Measurements from ENCODE around the gene CTR9. TPM values are rescaled to one million over a fixed set of nuclear protein-coding genes. Genes with fewer than 3 reads are reported as not detected.

Gene CTR9
- total and polyA plus RNA-seq, 2 of the 13 experiments (the other 11 are each of a cell fraction or from before 2014, with no cell fraction given): 6.6 to 22.1 TPM

DNA sequence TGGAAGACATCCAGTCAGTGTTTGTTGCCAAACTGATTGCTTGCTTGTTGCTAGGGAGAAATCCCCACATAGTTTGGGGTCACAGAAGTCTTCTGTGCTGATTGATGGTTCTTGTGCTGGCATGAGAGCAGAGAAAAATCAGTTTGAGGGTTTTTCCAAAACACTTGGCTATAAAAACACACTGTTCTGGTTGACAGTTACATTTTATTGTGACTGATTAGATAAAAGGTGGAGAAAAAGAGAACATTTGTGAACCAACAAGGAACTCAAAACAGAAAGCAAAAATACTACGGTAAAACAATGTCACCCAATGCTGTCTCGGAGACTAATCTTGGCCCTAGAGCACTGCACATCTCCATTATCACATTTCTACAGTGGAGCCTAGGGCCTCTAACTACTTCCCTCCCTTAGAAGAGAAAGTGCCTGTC, 72.1 kb downstream of the CTR9 start:
- no peak overlapping the region for H3K4me2 ChIP-seq (ENCODE audit: low read depth, low read length)

GRCh38 chr11:10824888-10825287, 73.8 kb downstream of the CTR9 start:
- H4K20me1 ChIP-seq (ENCODE audit: insufficient read depth, low read length): no peaks in the 10 kb centered on the region
- H3K9me3 ChIP-seq (ENCODE audit: low read length): no peaks in the 10 kb centered on the region
- CTCF ChIA-PET (ENCODE audit: low intra/inter-chr PET ratio, low total read pairs): no interaction called here
- H3K9ac ChIP-seq (ENCODE audit: insufficient read depth, low read depth, low read length): no peak overlapping the region
- no peak for DNase-seq (ENCODE audit: low spot score)
- H3K4me1 ChIP-seq (ENCODE audit: insufficient read depth, low read length): no peaks in the 10 kb centered on the region
- intact Hi-C loops (cut with micrococcal nuclease; ENCODE audit: unreplicated experiment) (no loop called here), in situ Hi-C loops (cut with HindIII; ENCODE audit: extremely low pct_ligation_motif_present, low pct_unique_long_range_greater_than_20kb) (no loop called here)
- no peak overlapping the region for H3K27ac ChIP-seq (ENCODE audit: extremely low read length, insufficient read depth, low read length)
- POLR2A ChIA-PET: no interaction called here
- no peak overlapping the region for H3K4me3 ChIP-seq (replicated peaks in 1 of 3; ENCODE audit: insufficient read depth in 1 of 3, low read depth in 2 of 3, low read length in 3 of 3)
- H3K4me2 ChIP-seq (ENCODE audit: low read depth, low read length): no peak overlapping the region
- 40% methylated on average over 3 of the region's 3 CpGs for WGBS (ENCODE audit: low lambda C conversion rate)
- H3K27me3 ChIP-seq (ENCODE audit: control insufficient read depth in 1 of 2, insufficient read depth in 2 of 2, low read length in 2 of 2): no peaks in the 10 kb centered on the region
- H2AFZ ChIP-seq (ENCODE audit: low read length): no peak overlapping the region
- no TSS peak for BruUV-seq (replicated peaks)
- ATAC-seq: no peak
- FAIRE-seq: no peak
- H3K36me3 ChIP-seq (replicated peaks in 1 of 2; ENCODE audit: control insufficient read depth in 1 of 2, insufficient read depth in 2 of 2, low read length in 2 of 2): no peaks in the 10 kb centered on the region
- H3K79me2 ChIP-seq (ENCODE audit: insufficient read depth, low read length): no peaks in the 10 kb centered on the region
- TF ChIP-seq, protein P1, sequence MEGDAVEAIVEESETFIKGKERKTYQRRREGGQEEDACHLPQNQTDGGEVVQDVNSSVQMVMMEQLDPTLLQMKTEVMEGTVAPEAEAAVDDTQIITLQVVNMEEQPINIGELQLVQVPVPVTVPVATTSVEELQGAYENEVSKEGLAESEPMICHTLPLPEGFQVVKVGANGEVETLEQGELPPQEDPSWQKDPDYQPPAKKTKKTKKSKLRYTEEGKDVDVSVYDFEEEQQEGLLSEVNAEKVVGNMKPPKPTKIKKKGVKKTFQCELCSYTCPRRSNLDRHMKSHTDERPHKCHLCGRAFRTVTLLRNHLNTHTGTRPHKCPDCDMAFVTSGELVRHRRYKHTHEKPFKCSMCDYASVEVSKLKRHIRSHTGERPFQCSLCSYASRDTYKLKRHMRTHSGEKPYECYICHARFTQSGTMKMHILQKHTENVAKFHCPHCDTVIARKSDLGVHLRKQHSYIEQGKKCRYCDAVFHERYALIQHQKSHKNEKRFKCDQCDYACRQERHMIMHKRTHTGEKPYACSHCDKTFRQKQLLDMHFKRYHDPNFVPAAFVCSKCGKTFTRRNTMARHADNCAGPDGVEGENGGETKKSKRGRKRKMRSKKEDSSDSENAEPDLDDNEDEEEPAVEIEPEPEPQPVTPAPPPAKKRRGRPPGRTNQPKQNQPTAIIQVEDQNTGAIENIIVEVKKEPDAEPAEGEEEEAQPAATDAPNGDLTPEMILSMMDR (CRISPR knock-in tag; IDR thresholded peaks at IDR 0.05): no peak
- TF ChIP-seq CENPX (CRISPR knock-in tag; IDR thresholded peaks at IDR 0.05) (no peak), SP2 (CRISPR knock-in tag; IDR thresholded peaks at IDR 0.05) (no peak), ZNF224 (CRISPR knock-in tag; IDR thresholded peaks at IDR 0.05) (no peak), NFRKB (IDR thresholded peaks at IDR 0.05) (no peak), ZNF552 (CRISPR knock-in tag; IDR thresholded peaks at IDR 0.05; ENCODE audit: borderline replicate concordance) (no peak), SP1 (IDR thresholded peaks at IDR 0.05) (no peak), SP1 (CRISPR knock-in tag; IDR thresholded peaks at IDR 0.05) (no peak), TOPORS (CRISPR knock-in tag; IDR thresholded peaks at IDR 0.05) (no peak), HOXA7 (CRISPR knock-in tag; IDR thresholded peaks at IDR 0.05) (no peak), SMARCE1 (IDR thresholded peaks at IDR 0.05; ENCODE audit: borderline replicate concordance) (no peak), JDP2 (CRISPR knock-in tag; IDR thresholded peaks at IDR 0.05; ENCODE audit: borderline replicate concordance) (no peak), ZNF124 (CRISPR knock-in tag; IDR thresholded peaks at IDR 0.05) (no peak), ZNF44 (CRISPR knock-in tag; IDR thresholded peaks at IDR 0.05) (no peak), ZNF746 (CRISPR knock-in tag; IDR thresholded peaks at IDR 0.05) (no peak)

More for the DNA sequence above, 72.1 kb downstream of the CTR9 start:
- CTCF ChIA-PET (ENCODE audit: low intra/inter-chr PET ratio, low total read pairs): no interaction called here
- ATAC-seq: no peak
- Histone ChIP-seq H3K27me3 (ENCODE audit: control insufficient read depth in 1 of 2, insufficient read depth in 2 of 2, low read length in 2 of 2) (no peaks in the 10 kb centered on the region), H3K36me3 (replicated peaks in 1 of 2; ENCODE audit: control insufficient read depth in 1 of 2, insufficient read depth in 2 of 2, low read length in 2 of 2) (no peaks in the 10 kb centered on the region), H3K9me3 (ENCODE audit: low read length) (no peaks in the 10 kb centered on the region), H4K20me1 (ENCODE audit: insufficient read depth, low read length) (no peaks in the 10 kb centered on the region), H3K4me1 (ENCODE audit: insufficient read depth, low read length) (no peaks in the 10 kb centered on the region), H3K27ac (ENCODE audit: extremely low read length, insufficient read depth, low read length) (no peak overlapping the region), H3K9ac (ENCODE audit: insufficient read depth, low read depth, low read length) (no peak overlapping the region), H3K79me2 (ENCODE audit: insufficient read depth, low read length) (no peaks in the 10 kb centered on the region), H3K4me3 (replicated peaks in 1 of 3; ENCODE audit: insufficient read depth in 1 of 3, low read depth in 2 of 3, low read length in 3 of 3) (no peak overlapping the region), H2AFZ (ENCODE audit: low read length) (no peak overlapping the region)
- 96% methylated on average over 2 of the region's 2 CpGs for WGBS (ENCODE audit: low lambda C conversion rate)
- intact Hi-C loops (cut with micrococcal nuclease; ENCODE audit: unreplicated experiment): no loop called here
- DNase-seq (ENCODE audit: low spot score): no peak
- no peak for FAIRE-seq
- POLR2A ChIA-PET: interaction anchor here (1.1 kb wide), 1 partner anchor 14 kb away, joined by 3 read pairs; the partner anchor contains the start of gene EIF4G2
- TF ChIP-seq ZNF234 (CRISPR knock-in tag; conservative IDR thresholded peaks at IDR 0.05) (no peak), TGIF2 (CRISPR knock-in tag; IDR thresholded peaks at IDR 0.05) (no peak), SETDB1 (CRISPR knock-in tag; IDR thresholded peaks at IDR 0.05; ENCODE audit: borderline replicate concordance) (no peak), AHR (CRISPR knock-in tag; IDR thresholded peaks at IDR 0.05) (no peak), POLR2G (IDR thresholded peaks at IDR 0.05; ENCODE audit: low read depth, low read length) (no peak), FOXJ3 (CRISPR knock-in tag; IDR thresholded peaks at IDR 0.05; ENCODE audit: borderline replicate concordance) (no peak), FOXK2 (IDR thresholded peaks at IDR 0.05) (no peak), BCL6 (CRISPR knock-in tag; IDR thresholded peaks at IDR 0.05) (no peak)
- TF ChIP-seq, protein P2, sequence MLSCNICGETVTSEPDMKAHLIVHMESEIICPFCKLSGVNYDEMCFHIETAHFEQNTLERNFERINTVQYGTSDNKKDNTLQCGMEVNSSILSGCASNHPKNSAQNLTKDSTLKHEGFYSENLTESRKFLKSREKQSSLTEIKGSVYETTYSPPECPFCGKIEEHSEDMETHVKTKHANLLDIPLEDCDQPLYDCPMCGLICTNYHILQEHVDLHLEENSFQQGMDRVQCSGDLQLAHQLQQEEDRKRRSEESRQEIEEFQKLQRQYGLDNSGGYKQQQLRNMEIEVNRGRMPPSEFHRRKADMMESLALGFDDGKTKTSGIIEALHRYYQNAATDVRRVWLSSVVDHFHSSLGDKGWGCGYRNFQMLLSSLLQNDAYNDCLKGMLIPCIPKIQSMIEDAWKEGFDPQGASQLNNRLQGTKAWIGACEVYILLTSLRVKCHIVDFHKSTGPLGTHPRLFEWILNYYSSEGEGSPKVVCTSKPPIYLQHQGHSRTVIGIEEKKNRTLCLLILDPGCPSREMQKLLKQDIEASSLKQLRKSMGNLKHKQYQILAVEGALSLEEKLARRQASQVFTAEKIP (CRISPR knock-in tag; IDR thresholded peaks at IDR 0.05; ENCODE audit: borderline replicate concordance): no peak
- in situ Hi-C loops (cut with HindIII; ENCODE audit: extremely low pct_ligation_motif_present, low pct_unique_long_range_greater_than_20kb): no loop called here
- BruUV-seq (replicated peaks): no TSS peak

Measured in HepG2 (cell line).